ENCODE results near the gene SETD3. TPM values are rescaled to one million over a fixed set of nuclear protein-coding genes. Genes with fewer than 3 reads are reported as not detected.

SETD3 gene
- 99.1 TPM for total RNA-seq
- long read RNA-seq, transcript SETD3-202 (13 exons, 2,878 nt), result major isoform, 193 of 260 reads
- long read RNA-seq, transcript SETD3-201 (9 exons, 1,330 nt), result minor isoform, 11 of 260 reads
- long read RNA-seq, partial matches to known transcripts, result 30 of 260 reads
- long read RNA-seq, other reads (novel, unspliced or antisense), result 26 of 260 reads

DNA sequence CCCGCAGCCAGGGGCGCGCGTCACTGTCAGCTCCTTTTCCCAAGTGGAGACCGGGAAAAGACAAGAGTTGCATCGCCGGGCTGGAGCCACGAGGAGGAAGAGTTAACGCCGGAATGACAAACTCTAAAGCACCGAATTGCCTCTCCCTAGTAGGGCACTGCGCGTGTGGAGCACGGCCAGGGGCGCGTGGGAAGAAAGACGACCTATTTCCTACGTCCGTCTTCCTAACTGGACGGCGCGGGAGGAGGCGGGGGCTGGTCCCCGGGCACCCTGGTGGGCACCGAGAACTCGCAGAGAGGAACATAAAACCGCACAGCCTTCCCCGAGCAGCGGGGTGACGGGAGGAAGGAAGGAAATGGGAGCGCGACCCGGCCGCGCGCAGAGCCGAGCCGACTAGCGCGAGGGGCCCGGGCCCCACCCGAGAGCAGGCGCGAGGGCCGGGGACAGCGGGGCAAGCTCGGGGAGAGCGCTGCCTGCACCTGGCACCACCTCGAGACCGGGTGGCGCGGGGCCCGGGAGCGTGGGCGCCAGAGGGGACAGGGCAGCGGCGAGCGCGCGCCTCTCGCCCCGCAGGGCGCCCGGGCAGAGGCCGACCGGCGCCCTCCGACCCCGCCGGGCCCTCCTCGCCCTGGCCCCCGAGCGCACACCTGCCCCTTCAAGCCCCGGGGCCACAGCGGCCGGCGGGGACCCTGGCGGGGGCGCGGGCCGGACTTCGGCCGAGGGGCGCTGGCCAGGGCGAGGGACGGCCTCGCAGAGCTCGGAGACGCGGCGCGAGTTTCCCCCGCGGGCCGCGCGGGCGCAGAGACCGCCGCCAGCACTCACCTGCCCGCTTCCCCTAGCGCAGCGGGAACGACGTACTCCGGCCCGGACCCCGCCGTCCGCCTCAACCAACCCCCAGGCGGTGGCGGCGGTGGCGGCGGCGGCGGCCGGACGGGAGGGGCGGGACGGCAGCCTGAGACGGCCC is at the start of gene SETD3:
Gene SETD3 (minus strand): TSS at position 954 of the 964 bp plus-strand sequence. CDS start 15,054 bp downstream, outside the sequence.
- ATAC-seq (no peak), DNase-seq (peak; percentile 77)
- intact Hi-C loops (cut with micrococcal nuclease), result no loop called here

DNA sequence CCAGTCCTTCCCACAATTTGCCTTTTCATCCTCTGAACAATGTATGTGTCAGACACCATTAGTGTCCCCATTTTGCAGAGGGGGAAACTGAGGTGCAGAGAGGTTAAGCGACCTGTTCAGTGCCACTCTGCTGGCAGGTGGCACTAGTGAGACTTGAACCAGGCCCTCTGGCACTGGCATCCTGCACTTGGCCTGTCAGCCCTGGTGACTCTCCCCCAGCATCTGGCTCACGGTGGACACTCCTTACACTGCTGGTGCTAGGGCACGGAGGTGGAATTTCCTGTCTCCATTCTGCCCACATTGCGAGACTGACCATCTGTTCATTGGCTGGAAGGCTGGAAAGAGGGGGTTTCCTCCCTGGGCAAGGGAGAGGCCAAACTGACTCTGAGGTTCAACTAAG is 49.2 kb upstream of the SETD3 start:
- no peak for ATAC-seq
- intact Hi-C loops (cut with micrococcal nuclease), result loop anchor here (5.0 kb wide), 1 partner anchor 82 kb away; no protein-coding TSS in a partner anchor

DNA sequence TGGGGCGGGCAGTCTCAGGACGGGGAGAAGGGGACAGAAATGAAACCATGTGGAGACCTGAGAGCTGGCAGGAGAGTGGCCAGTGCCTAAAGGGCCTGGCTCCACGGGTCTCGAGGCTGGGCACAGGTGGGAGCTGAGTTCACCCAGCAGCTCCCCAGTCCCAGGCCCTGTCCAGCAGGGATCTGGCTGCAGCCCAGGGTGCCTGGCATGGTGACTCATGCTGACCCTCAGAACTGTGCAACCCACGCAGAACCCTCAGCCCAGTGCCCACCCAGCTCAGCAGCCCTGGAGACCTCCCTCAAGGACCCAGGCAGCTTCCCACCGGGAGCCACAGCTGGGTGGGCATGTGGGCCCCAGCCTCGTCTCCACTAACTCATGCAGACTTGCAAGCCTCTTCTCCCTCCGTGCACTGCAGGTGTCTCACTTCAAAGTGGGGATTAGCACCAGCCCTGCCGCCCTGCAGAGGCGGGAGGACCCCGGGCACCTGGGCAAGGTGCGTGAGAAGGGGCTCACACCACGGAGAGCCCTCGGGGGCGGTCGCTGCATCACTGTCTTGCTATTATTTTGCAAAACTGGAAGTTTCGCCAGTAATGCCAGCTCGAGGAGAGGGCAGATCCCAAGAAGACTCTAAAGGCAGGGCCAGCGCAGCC is 46.9 kb upstream of the SETD3 start:
- intact Hi-C loops (cut with micrococcal nuclease), result loop anchor here (5.0 kb wide), 1 partner anchor 85 kb away; no protein-coding TSS in a partner anchor
- DNase-seq (no peak), ATAC-seq (no peak)

More for the DNA sequence above, 49.2 kb upstream of the SETD3 start:
- DNase-seq, result no peak

DNA sequence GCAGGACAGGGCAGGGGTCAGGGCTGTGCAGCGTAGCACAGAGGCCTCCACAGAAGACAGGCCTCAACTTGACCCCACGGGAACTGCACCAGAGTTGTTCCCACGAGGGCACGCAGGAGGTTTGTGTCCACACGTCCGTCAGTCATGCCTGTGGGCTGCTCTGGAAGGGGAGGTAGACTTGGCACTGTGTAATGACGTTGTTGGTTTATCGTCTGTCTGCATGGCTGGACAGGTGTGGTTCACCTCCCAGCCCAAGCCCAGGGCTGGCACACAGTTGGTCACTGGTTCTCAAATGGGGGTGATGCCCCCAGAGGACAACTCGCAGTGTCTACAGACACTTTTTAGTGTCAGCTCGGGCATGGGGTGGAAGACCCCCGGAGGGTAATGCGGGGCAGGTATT is 46.4 kb upstream of the SETD3 start:
- no peak for ATAC-seq
- DNase-seq, result no peak
- intact Hi-C loops (cut with micrococcal nuclease), result loop anchor here (5.0 kb wide), 1 partner anchor 85 kb away; no protein-coding TSS in a partner anchor

DNA sequence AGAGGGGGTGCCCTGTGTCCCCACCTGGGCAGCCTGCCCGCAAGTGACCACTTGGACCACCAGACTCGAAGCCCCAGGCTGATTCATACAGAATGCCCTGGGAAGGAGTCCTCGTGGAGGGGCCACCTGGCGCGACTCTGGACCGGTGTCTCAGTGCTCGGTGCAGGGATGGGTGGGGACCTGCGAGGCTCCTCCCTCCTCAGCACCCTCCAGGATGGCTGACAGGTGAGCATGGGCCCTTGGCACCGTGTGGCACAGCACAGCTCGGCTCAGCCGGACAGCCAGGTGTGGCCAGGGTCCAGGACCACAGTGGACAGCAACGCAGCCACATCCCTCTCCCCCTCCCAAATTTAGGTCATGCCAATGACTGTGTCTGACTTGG is 45.0 kb upstream of the SETD3 start:
- DNase-seq, result no peak
- intact Hi-C loops (cut with micrococcal nuclease), result loop anchor here (5.0 kb wide), 1 partner anchor 87 kb away; no protein-coding TSS in a partner anchor
- ATAC-seq, result no peak

DNA sequence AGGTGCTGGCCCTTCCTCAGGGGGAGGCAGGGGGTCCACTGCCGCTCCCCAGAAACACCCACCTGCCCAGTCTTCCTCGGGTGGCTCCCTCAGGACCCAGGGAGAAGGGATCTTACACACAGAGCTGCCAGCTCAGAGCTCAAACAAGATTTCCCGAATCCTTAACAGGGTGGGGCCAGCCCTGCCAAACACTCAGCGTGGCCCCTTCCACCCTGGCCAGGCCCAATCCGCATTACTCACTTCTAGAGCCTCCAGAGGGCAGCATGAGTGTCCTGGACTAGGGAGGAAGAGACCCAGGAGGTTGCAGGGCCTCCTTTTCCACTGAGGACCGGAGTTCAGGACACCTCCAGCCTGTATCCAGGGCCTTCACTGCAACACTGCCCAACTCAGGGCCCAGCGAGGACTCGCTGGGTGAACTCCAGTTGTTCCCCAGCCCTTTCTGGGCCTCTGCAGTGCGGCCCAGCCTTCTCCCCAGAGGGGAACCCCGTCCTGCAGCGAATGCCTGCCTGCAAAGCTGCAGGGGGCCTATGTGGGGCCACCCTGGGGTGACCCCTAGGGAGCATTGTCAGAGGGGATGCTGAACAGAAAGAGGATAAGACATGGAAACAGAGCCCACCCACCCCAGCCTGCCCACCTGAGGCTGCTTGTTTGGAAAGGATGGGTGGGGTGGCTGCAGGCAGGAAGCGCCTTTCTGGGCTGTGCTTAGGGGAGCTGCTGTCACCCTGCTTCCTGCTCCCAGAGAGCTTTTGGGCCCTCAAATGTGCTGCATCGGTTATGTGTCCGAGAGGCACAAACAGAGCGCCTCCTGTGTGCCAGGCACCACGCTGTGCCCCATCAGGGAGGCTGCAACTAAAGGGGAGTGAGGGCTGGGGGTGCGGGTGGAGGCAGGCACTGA is 44.4 kb upstream of the SETD3 start:
- intact Hi-C loops (cut with micrococcal nuclease), result loop anchor here (5.0 kb wide), 2 partner anchors 87 to 102 kb away; no protein-coding TSS in a partner anchor
- ATAC-seq (peak; percentile 44), DNase-seq (peak; percentile 26)

DNA sequence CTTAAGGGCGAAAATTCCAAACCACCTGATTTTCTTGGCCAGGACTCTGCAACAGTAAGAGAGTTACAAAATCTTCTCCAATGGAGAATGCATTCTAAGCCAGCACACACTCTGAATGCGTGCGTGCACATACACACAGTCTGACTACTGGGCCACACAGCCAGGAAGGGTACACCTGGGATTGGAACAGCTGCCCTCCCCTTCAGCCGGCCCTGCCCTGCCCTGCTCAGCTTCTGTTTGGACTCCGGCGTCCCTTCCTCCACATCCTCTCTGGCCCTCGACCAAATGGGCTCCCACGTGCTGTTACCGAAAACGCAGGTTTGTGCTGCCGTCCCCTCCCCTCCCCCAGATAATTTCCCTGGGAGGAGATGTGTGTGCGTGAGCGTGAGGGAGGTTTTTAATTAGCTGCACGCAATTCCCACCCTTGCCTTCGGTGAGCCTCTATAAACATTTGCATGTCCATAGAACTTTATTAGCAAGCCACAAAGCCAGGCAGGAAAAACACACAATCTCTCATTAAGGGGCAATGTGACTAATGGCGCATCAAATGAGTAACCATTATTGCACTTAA is 43.5 kb upstream of the SETD3 start:
- intact Hi-C loops (cut with micrococcal nuclease), result loop anchor here (5.0 kb wide), 1 partner anchor 103 kb away; no protein-coding TSS in a partner anchor

DNA sequence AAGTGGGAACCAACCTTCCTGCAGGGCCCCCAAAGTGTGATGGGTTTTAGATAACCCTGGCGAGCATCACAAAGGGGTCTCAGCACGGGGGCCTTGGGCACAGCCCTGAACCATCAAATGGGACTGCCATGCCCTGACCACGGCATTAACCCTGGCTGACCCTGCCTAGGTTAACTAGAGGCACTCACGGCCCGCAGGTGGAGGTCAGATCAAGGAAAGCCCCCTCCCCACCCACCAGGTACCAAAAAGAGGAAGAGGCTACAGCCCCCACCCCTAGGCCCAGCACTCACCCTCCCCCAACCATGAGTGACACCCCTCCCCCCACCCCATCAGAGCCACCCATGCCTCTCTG is 43.0 kb upstream of the SETD3 start:
- ATAC-seq (no peak), DNase-seq (peak; percentile 16)
- intact Hi-C loops (cut with micrococcal nuclease), result loop anchor here (5.0 kb wide), 1 partner anchor 104 kb away; no protein-coding TSS in a partner anchor

More for the DNA sequence above, 43.5 kb upstream of the SETD3 start:
- ATAC-seq, result no peak
- peak; percentile 35 for DNase-seq

DNA sequence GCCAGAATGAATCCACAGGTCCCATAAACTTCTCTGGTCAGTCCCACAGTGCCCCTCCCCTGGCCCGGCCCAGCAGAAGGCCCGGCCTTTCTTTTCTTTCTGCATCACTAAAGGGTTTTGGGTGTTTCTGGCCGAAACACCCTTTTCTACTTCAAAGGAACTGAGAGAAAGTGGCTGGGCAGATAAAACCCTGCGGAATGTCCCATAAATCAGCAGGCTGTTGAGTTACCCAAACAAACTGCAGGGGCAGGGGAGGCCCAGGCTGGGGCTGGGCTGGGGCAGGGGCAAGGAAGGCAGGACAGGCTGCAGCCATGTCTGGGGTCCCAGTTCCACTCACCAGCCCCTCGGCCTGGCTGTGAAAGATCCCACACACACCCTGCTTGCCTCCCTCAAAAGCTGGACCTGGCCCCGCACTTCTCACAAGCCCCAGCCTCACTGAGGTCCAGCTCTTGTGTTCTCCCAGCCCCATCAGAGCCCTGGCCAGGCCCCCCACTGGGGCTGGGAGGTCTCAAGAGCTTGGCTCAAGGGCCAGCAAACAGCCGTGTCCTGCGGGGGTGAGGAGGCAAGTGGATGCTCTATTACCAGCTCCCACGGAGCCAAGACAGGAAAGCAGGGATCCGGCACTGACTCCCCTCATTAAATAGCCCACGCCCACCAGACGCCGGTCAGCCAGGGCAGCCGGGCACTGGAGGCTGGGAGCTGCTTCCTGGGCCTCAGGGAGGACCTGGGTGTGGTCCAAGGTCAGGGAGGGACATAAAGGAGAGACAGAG is 42.5 kb upstream of the SETD3 start:
- no peak for ATAC-seq
- intact Hi-C loops (cut with micrococcal nuclease), result loop anchor here (5.0 kb wide), 1 partner anchor 104 kb away; no protein-coding TSS in a partner anchor
- peak; percentile 19 for DNase-seq

DNA sequence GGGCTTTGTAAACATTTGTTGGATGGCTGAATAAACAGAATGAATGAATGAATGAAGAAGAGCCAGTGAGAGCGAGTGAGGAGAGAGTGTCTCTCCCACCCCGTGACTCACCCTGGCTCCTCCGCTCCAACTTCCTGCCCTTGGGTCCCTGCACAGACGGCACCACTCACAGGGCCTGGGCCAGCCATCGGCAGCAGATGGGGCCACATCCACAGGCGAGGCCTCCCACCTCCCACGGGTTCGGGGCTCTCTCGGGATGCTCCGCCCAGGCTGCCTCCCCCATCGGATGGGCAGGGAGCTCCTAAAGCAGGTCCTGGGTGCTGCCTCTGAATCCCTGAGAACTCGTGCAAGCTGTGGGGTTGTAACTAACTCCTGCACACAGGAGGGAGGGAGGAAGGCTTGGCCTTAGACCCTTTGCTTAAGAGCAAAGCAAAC is 41.8 kb upstream of the SETD3 start:
- intact Hi-C loops (cut with micrococcal nuclease), result loop anchor here (5.0 kb wide), 1 partner anchor 105 kb away; no protein-coding TSS in a partner anchor
- ATAC-seq, result peak; percentile 39
- peak; percentile 51 for DNase-seq

DNA sequence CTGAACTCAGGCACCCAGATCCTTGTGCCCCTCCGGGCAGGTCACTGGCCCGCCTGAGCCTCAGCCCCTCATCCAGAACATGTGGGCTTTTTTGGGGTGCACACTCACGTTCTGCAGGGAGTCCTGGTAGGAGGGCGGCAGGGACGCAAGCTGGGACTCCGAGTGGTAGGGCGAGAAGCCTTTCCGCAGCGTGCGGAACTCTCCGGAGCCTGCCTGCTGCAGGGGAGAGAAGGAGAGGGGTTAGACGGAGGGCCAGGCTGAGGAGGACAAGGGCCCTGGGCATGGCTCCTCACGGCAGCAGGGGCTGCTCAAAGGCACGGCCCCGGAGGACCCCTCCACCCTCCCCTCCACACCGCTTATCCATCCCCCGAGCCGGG is 41.4 kb upstream of the SETD3 start:
- ATAC-seq, result no peak
- intact Hi-C loops (cut with micrococcal nuclease), result loop anchor here (5.0 kb wide), 1 partner anchor 105 kb away; no protein-coding TSS in a partner anchor

DNA sequence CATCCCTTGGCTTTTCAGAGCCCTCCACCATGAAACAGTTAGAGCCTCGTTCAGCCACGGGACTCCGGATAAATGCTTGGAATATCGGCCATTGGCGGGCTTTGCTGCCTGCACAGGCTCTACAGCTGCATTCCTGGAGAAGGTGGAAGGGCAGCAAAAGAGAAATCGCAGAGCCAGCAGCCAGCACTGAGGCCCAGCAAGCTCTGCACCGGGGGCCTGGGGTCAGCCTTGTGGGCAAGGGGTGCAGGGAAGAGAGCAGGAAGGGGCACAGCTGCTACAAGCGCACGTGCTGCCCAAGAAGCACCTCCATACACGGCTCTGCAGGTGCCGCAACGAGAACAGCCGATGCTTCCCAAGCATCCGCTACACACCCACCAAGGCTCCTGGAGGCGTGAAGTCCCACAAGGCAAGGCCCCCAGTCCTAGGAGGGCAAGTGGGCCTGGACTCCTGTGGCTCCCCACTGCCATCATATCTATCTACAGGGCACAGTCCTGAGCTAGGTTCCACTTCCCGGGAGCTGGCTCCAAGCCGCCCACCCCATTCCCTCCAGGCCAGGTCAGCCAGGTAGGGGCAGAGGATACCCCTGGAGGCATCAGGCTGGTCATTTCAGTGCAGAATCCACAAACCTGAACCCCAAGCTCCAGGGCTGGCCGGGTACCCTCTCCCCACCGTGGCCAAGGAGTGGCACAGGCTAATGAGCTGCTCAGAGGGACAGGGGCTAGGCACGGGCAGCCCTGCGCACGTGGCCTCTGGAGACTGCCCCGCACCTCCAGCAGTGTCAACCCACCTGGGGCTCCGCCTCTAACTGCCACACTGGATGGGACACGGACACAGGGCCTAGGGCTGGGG is 40.7 kb upstream of the SETD3 start:
- intact Hi-C loops (cut with micrococcal nuclease), result loop anchor here (5.0 kb wide), 1 partner anchor 106 kb away; no protein-coding TSS in a partner anchor
- DNase-seq (peak; percentile 24), ATAC-seq (no peak)

More for the DNA sequence above, 41.4 kb upstream of the SETD3 start:
- DNase-seq, result peak; percentile 25

DNA sequence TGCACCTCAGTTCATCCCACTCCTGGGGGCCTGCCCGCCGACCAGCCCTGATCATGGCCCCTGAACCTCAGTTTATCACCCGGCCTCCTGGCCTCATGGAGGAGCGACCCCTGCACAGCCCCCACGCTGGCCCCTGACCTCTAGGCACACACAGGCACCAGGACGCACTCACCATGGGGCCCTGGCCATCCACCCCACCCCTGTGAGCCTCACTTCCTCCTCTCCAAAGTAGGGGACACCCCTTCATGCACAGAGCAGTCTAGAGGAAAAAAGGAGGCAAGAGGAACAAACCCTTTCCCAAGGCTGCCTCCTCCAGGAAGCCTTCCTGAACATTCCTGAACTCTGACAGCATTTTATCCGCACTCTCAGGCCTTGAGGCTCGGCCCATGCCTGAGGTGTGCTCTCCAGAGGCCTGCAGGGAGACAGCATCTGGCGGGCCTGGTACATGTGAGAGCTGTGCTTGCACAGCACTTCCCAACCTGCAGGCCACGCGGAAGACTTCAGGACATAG is 40.0 kb upstream of the SETD3 start:
- ATAC-seq, result no peak
- DNase-seq, result no peak
- intact Hi-C loops (cut with micrococcal nuclease), result loop anchor here (5.0 kb wide), 1 partner anchor 107 kb away; no protein-coding TSS in a partner anchor

DNA sequence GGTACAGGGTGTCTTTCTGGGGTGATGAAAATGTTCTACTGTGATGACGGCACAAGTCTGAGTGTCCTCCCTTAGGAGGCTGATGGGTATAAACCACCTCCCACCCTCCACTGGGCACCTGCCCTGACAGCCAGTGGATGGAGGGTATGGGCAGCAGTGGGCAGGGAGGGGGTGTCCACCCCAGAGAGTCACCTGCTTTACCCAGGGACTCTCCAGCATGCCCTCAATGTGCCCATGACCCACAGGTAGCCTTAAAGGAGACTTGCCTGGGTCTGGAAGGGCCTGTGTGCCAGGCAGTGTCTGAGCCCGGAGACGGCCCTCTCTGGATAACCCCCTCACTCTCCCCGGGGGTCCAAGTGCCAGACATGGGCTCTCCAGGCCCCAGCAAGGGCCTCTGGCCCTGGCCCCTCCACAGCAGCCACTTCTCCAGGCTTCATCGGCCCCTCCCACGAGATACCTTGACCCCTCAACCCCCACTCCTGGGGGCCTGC is 39.3 kb upstream of the SETD3 start:
- no peak for ATAC-seq
- intact Hi-C loops (cut with micrococcal nuclease), result loop anchor here (5.0 kb wide), 1 partner anchor 107 kb away; no protein-coding TSS in a partner anchor
- peak; percentile 21 for DNase-seq

DNA sequence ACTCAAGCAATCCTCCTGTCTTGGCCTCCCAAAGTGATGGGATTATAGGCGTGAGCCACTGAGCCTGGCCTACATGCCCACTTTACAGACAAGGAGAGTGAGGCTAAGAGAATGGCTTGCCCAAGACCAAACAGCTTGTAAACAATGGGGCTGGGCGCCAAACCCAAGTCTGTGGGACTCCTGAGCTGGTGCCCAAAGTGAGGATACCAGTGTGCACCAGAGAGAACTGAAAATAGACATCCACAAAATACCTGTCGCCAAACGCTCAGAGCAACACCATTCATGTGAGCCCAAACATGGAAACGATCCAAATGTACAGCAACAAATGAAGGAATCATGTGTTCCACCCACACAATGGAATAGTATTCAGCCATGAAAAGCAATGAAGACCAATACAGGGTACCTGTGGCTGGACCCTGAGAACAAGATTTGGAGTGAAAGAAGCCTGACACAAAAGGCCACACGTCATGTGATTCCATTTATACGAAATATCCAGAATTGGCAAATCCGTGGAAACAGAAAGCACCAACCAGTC is 38.8 kb upstream of the SETD3 start:
- no peak for DNase-seq
- ATAC-seq, result no peak
- intact Hi-C loops (cut with micrococcal nuclease), result no loop called here

Data from left ventricle myocardium superior (tissue), 1 donor.